AG09309 (cell line): ENCODE results near the gene IQSEC1.

ENCODE experiments used
- DNase-seq: peaks from one replicate; pipeline ENCODE4 v3.0.0-alpha.2; 2010; ENCODE audit warnings: low read depth
- H3K4me3 ChIP-seq: 2 replicates; pipeline ENCODE4 v1.5.1; 2011; ENCODE audit warnings: mild to moderate bottlenecking, low read depth, low read length, moderate library complexity; ENCODE audit not compliant: control insufficient read depth
- TF ChIP-seq, protein P1 (sequence below): IDR thresholded peaks from 2 replicates; pipeline ENCODE4 v1.5.1; 2011; ENCODE audit warnings: mild to moderate bottlenecking, low read depth, low read length, inconsistent platforms; ENCODE audit not compliant: insufficient read depth, control insufficient read depth; ENCODE audit errors: missing control alignments

The IQSEC1 gene

DNA sequence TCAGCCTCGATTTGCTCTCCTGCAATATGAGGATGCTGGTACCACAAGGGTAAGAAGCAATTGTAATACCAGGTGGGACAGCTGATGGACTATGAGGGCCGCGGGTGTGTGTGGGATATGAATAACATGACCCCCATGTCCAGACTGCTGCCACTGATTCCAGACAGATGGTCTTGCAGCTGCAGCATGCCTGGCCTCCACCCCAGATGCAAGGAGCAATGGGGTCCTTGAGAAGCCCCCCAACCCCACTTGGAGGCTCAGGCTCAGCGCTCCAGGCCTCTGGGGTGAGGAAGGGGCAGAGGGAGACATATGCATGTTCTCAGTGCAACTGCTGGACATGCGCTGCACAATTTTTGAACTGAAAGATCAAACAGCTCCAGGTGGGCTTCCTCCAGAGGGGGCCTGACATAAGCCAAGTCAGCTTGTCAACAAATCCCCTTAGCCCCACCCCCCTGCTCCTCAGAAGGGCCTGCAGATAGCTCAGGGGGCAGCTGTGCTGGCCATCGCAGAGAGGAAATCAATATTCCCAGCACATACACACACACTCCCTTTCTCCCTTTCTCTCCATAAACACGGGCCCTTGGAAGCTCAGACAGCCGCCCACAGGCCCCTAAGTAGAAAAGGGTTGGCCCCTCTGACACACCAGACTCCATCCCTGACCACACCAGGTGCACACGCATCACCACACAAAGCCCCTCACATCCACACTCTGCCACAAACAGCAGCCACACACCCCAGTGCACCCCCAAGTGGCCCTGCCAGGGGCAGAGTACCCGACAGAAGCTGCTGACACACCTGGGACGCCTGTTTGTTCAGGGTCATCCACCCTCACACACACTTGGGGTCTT lies 107.0 kb downstream of the IQSEC1 start:
- H3K4me3 ChIP-seq = peak overlapping the region; percentile 94
- TF ChIP-seq, protein P1, sequence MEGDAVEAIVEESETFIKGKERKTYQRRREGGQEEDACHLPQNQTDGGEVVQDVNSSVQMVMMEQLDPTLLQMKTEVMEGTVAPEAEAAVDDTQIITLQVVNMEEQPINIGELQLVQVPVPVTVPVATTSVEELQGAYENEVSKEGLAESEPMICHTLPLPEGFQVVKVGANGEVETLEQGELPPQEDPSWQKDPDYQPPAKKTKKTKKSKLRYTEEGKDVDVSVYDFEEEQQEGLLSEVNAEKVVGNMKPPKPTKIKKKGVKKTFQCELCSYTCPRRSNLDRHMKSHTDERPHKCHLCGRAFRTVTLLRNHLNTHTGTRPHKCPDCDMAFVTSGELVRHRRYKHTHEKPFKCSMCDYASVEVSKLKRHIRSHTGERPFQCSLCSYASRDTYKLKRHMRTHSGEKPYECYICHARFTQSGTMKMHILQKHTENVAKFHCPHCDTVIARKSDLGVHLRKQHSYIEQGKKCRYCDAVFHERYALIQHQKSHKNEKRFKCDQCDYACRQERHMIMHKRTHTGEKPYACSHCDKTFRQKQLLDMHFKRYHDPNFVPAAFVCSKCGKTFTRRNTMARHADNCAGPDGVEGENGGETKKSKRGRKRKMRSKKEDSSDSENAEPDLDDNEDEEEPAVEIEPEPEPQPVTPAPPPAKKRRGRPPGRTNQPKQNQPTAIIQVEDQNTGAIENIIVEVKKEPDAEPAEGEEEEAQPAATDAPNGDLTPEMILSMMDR = no peak
- DNase-seq = no peak

DNA sequence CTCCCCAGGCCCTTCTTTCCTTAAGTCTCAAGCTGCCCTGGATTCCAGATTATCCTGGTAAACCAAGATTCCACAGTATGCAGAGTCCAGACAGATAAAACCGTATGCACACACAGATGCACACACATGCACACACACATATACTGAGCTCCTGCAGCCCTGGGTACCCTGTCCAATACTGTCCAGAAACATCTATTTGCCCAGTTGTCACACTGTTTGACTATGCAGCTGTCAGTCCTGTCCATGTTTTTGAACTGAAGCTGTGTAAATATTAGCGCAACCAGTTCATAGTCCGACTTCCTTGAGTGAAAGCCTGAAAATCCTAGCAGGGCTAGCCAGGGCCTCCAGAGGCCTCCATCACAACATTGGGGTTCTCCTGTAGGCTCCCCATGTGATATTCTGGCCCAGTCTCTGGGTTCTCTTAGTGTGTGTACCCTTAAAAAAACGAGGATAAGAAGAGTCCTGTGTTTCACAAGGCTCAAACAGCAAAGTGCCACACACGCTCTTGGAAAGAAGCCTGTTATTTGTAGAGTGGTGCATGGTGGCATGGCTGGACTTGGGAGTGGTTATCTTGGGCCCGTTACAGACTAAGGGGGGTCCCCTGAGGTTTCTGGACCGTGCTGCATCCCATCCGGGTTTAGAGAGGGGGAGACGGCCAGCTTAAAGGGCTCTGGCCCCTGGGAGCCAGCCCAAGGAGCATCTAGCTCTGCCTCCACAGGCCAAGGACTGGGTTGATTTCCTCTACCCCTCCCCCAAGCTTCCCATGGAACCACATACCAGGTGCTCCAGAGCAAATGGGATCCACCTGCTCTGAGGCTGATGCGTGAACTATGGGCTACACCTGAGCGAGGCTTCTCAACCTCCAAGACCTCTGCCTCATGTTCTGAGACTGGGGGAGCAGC lies 108.3 kb downstream of the IQSEC1 start:
- no peak overlapping the region for H3K4me3 ChIP-seq
- no peak for DNase-seq
- TF ChIP-seq, protein P1 = no peak

DNA sequence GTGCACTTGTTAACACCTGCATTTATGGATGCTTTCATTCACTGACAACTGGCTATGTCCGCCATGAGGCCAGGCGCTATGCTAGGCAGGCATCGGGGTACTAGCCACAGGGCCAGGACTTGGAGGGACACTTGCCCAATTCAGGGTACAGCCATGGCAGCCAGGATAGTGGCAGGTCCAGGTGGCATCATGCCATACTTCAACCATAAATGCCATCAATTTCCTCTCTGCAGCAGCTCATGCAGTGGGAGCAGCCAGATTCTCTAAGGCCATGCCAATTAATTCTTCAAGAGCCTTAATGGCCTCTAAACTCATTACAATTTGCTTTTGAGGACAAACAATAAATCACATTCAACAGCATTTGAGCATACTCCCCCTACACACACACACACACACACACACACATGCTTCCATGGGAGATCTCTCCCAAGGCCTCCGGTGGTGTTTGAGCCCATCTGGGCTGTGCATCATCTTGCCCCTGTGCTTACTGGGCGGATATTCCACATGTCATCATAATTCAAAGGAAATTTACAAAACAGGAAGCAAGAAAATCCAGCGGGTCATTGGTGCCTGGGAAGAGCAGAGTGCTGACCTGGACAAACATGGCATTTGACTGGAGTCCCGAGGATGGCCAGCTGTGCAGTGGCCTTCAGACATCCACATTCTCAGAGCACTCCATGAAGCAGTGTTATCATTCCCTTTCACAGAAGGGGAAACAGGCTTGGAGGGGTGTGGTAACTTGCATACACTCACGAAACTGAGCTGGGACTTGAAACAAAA lies 109.1 kb downstream of the IQSEC1 start:
- TF ChIP-seq, protein P1 = no peak
- no peak for DNase-seq
- H3K4me3 ChIP-seq = no peak overlapping the region

DNA sequence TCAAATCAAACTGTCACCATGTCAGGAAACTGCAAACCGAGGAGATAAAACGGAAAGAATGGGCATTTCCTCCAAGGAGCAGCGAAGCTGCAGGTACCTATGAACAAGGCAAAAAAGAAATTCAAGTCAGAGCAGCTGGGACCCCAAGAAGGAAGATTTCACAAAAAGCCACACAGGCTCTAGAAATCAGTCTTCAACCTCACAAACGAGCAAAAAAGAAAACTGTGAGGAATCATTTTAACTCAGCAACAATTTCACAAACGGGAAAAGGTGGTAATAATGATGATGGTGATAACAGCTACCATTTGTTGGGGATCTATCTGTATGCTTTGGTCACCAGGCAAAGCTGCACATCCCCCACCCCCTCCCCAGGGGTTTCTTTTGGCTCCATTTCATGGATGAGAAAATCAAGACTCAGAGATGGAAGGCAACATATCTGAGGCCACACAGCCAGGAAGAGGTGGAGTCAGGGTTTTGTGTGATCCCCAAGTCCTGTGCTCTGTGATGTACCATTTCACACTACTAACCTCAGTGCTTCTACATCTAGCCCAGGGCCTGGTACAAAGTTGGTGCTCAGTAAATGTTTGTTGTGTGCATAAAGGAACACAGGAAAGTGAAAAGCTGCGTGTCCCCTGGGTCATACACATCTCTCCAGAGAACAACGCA lies 109.9 kb downstream of the IQSEC1 start:
- H3K4me3 ChIP-seq = no peak overlapping the region
- TF ChIP-seq, protein P1 = no peak
- DNase-seq = no peak

DNA sequence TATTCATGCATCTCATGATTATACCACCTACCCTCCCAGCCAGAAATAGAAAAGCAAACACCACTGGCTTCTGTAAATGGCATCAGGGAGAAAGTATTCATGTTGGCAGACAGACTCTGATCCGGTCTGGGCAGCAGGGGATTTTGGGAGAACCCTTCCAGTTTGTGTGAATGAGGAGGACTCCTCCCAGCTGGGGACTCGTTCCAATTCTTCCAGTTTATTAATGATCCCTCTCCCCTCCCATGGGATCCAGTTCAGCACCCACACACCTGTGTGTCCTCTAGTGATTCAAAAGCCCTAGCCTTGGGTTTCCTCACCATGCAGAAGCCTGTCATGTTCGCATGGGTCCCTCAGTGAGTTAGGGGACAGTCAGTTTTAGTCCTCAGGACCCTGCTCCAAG lies 110.9 kb downstream of the IQSEC1 start:
- TF ChIP-seq, protein P1 = no peak
- no peak overlapping the region for H3K4me3 ChIP-seq
- no peak for DNase-seq

DNA sequence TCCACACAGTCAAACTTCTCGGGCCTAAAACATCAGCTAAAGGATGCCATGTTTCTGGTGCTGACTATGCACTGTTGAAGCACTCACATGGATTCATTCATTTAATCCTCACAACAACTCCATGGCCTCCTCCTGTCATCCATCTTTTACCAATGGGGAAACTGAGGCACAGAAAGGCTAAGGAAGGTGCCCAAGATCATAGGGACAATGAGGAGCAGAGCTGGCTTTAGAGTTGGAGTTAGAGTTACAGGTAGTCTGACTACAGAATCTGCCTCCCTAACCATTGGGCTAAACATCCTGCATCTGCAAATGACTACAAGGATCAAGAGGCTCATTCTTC lies 111.6 kb downstream of the IQSEC1 start:
- TF ChIP-seq, protein P1 = no peak
- DNase-seq = no peak
- no peak overlapping the region for H3K4me3 ChIP-seq
